CD14-positive monocyte (primary cell): ENCODE results near the gene P2RX2. TPM values are rescaled to one million over a fixed set of nuclear protein-coding genes. Genes with fewer than 3 reads are reported as not detected.

Experiments used
- DNase-seq, 3 donors: peaks; one replicate each; pipeline ENCODE4 v3.0.0-alpha.2; 2011 to 2022
- H2AFZ ChIP-seq: 2 replicates; pipeline ENCODE4 v1.6.0; 2012; ENCODE audit warnings: mild to moderate bottlenecking, low read depth, low read length, inconsistent platforms; ENCODE audit not compliant: insufficient read depth, poor library complexity, severe bottlenecking
- H3K27ac ChIP-seq, 2 donors: 1 replicate in 1 of 2; 2 replicates in 1 of 2; pipeline ENCODE4 v1.5.1; 2012 to 2013; ENCODE audit warnings: low read length in 2 of 2, control low read depth in 1 of 2, inconsistent platforms in 1 of 2, low read depth in 1 of 2, mild to moderate bottlenecking in 1 of 2
- H3K27me3 ChIP-seq, 2 donors: one replicate each; pipeline versions ENCODE4 v1.6.0 to v1.6.1; 2011 to 2013; ENCODE audit warnings: low read length in 2 of 2; ENCODE audit not compliant: control insufficient read depth in 2 of 2, insufficient read depth in 2 of 2
- H3K36me3 ChIP-seq, 2 donors: replicated peaks in 1 of 2; 1 replicate in 1 of 2; 2 replicates in 1 of 2; pipeline versions ENCODE4 v1.5.1 to v1.6.1; 2012 to 2013; ENCODE audit warnings: low read length in 2 of 2, control low read depth in 1 of 2, inconsistent platforms in 1 of 2, mild to moderate bottlenecking in 1 of 2; ENCODE audit not compliant: insufficient read depth in 2 of 2, control insufficient read depth in 1 of 2
- H3K4me1 ChIP-seq, 2 donors: 1 replicate in 1 of 2; 2 replicates in 1 of 2; pipeline versions ENCODE4 v1.5.1 to v1.6.1; 2012 to 2013; ENCODE audit warnings: low read length in 2 of 2, control low read depth in 1 of 2, inconsistent platforms in 1 of 2, mild to moderate bottlenecking in 1 of 2, moderate library complexity in 1 of 2; ENCODE audit not compliant: insufficient read depth in 2 of 2, control insufficient read depth in 1 of 2
- H3K4me2 ChIP-seq: replicated peaks from 2 replicates; pipeline ENCODE3; 2012; ENCODE audit warnings: low read length, moderate library complexity, mild to moderate bottlenecking; ENCODE audit not compliant: poor library complexity, severe bottlenecking; ENCODE audit errors: extremely low read depth
- H3K4me3 ChIP-seq, 3 experiments: fragments of 200-600 bp in 1 of 3; sonication (generic) in 1 of 3; replicated peaks in 1 of 3; 1 replicate in 2 of 3; 2 replicates in 1 of 3; pipeline ENCODE4 v1.5.1; 2011 to 2013; ENCODE audit warnings: low read length in 3 of 3, mild to moderate bottlenecking in 3 of 3, control low read depth in 2 of 3, low read depth in 2 of 3, inconsistent platforms in 1 of 3, moderate library complexity in 1 of 3
- H3K79me2 ChIP-seq: 2 replicates; pipeline ENCODE4 v1.6.0; 2012; ENCODE audit warnings: mild to moderate bottlenecking, control low read depth, inconsistent platforms, low read length, moderate library complexity; ENCODE audit not compliant: insufficient read depth
- H3K9ac ChIP-seq: 2 replicates; pipeline ENCODE4 v1.6.0; 2017; ENCODE audit warnings: low read length, mild to moderate bottlenecking; ENCODE audit not compliant: insufficient read depth, poor library complexity, severe bottlenecking
- H3K9me3 ChIP-seq, 2 donors: replicated peaks in 1 of 2; 1 replicate in 1 of 2; 2 replicates in 1 of 2; pipeline versions ENCODE4 v1.5.1 to v1.6.1; 2012 to 2013; ENCODE audit warnings: low read length in 2 of 2, control low read depth in 1 of 2; ENCODE audit not compliant: control insufficient read depth in 1 of 2, insufficient read depth in 1 of 2
- H4K20me1 ChIP-seq: 2 replicates; pipeline ENCODE4 v1.6.0; 2012; ENCODE audit warnings: mild to moderate bottlenecking, low read length, control low read depth, moderate library complexity; ENCODE audit not compliant: insufficient read depth
- H3K27ac Mint-ChIP-seq, 7 donors: one replicate each; pipeline ENCODE4 v1.8.0; 2020; ENCODE audit warnings: mild to moderate bottlenecking in 7 of 7, mixed read lengths in 7 of 7, moderate library complexity in 6 of 7, inconsistent platforms in 2 of 7
- H3K27me3 Mint-ChIP-seq, 3 donors: one replicate each; pipeline ENCODE4 v1.8.0; 2021 to 2022; ENCODE audit warnings: low read depth in 3 of 3, mild to moderate bottlenecking in 3 of 3, mixed read lengths in 3 of 3, moderate library complexity in 3 of 3, inconsistent platforms in 1 of 3
- H3K36me3 Mint-ChIP-seq, 2 donors: one replicate each; pipeline ENCODE4 v1.8.0; 2020; ENCODE audit warnings: mixed read lengths in 2 of 2, inconsistent platforms in 1 of 2, mild to moderate bottlenecking in 1 of 2
- H3K4me1 Mint-ChIP-seq: one replicate; pipeline ENCODE4 v1.8.0; 2020; ENCODE audit warnings: mild to moderate bottlenecking, mixed read lengths
- H3K4me3 Mint-ChIP-seq, 2 donors: one replicate each; pipeline ENCODE4 v1.8.0; 2020; ENCODE audit warnings: mild to moderate bottlenecking in 2 of 2, mixed read lengths in 2 of 2, moderate library complexity in 1 of 2
- H3K9me3 Mint-ChIP-seq, 7 donors: one replicate each; pipeline ENCODE4 v1.8.0; 2020 to 2022; ENCODE audit warnings: mixed read lengths in 7 of 7, mild to moderate bottlenecking in 6 of 7, moderate library complexity in 6 of 7, inconsistent platforms in 2 of 7
- WGBS: methylation state at CpG from one replicate; pipeline ENCODE4 v1.1.5; 2013; ENCODE audit warnings: missing lambda C conversion rate; ENCODE audit not compliant: insufficient coverage; 5-methylcytosine and 5-hydroxymethylcytosine counted together
- intact Hi-C, 2 donors: fragments of 100-400 bp; cut with micrococcal nuclease; formaldehyde crosslinking; loops; one replicate each; pipeline versions ENCODE4 v1.15.0 to v1.15.1; 2023
- polyA plus RNA-seq, 3 donors: library from polyadenylated mRNA; depleted of rRNA in 1 of 3; unstranded in 2 of 3; stranded (reverse) in 1 of 3; fragments of 300-500 nt in 2 of 3; fragments of >200 nt in 1 of 3; fragmentation: Illumina TruSeq in 2 of 3; gene quantifications; 1 replicate in 2 of 3; 2 replicates in 1 of 3; pipeline ENCODE4 v1.2.3, GENCODE V29; 2012 to 2021
- TF ChIP-seq, protein P1 (sequence below): fragments of 200-600 bp; IDR thresholded peaks from one replicate; pipeline ENCODE4 v1.8.0; 2022; ENCODE audit warnings: antibody characterized with exemption, mild to moderate bottlenecking

P2RX2 gene
- polyA plus RNA-seq, 3 donors, result not detected

GRCh38 chr12:132582582-132583410 lies 35.8 kb upstream of the P2RX2 start:
- Histone ChIP-seq H2AFZ (no peak overlapping the region), H3K4me3 (no peak overlapping the region), H3K36me3 (peaks cover 17 to 22% of the 10 kb centered on the region in 2 donors), H3K9ac (no peak overlapping the region), H3K4me1 (no peaks in the 10 kb centered on the region), H3K27ac (no peak overlapping the region), H4K20me1 (no peaks in the 10 kb centered on the region), H3K79me2 (no peaks in the 10 kb centered on the region), H3K9me3 (peaks cover 0 to 9% of the 10 kb centered on the region in 2 donors), H3K4me2 (no peak overlapping the region), H3K27me3 (no peaks in the 10 kb centered on the region)
- WGBS, result 95% methylated on average over 73 of the region's 89 CpGs
- Mint-ChIP-seq H3K4me3 (no peak overlapping the region), H3K27ac (no peak overlapping the region), H3K27me3 (peaks cover 0 to 2% (median 2%) of the 10 kb centered on the region in 3 donors), H3K4me1 (no peaks in the 10 kb centered on the region), H3K36me3 (peaks cover 22 to 46% of the 10 kb centered on the region in 2 donors), H3K9me3 (peaks cover 0 to 6% (median 0%) of the 10 kb centered on the region in 7 donors)
- intact Hi-C loops, result no loop called here
- DNase-seq, result no peak
- TF ChIP-seq, protein P1, sequence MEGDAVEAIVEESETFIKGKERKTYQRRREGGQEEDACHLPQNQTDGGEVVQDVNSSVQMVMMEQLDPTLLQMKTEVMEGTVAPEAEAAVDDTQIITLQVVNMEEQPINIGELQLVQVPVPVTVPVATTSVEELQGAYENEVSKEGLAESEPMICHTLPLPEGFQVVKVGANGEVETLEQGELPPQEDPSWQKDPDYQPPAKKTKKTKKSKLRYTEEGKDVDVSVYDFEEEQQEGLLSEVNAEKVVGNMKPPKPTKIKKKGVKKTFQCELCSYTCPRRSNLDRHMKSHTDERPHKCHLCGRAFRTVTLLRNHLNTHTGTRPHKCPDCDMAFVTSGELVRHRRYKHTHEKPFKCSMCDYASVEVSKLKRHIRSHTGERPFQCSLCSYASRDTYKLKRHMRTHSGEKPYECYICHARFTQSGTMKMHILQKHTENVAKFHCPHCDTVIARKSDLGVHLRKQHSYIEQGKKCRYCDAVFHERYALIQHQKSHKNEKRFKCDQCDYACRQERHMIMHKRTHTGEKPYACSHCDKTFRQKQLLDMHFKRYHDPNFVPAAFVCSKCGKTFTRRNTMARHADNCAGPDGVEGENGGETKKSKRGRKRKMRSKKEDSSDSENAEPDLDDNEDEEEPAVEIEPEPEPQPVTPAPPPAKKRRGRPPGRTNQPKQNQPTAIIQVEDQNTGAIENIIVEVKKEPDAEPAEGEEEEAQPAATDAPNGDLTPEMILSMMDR, result no peak

DNA sequence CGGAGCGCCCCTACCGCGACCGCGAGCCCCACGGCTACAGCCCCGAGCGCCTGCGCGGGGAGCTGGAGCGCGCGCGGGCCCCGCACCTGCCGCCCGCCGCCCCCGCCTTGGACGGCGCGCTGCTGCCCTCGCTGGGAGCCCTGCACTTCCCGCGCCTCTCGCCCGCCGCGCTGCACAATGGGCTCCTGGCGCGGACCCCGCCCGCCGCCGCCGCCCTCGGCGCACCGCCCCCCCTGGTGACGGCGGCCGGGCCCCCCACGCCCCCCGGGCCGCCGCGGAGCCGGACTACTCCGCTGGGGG lies 35.2 kb upstream of the P2RX2 start:
- Histone ChIP-seq H3K27ac (no peak overlapping the region), H3K4me1 (no peaks in the 10 kb centered on the region), H3K79me2 (no peaks in the 10 kb centered on the region), H3K9me3 (peaks cover 0 to 9% of the 10 kb centered on the region in 2 donors), H3K4me3 (no peak overlapping the region), H4K20me1 (no peaks in the 10 kb centered on the region), H3K36me3 (peaks cover 13 to 16% of the 10 kb centered on the region in 2 donors), H2AFZ (no peak overlapping the region), H3K27me3 (no peaks in the 10 kb centered on the region), H3K9ac (no peak overlapping the region), H3K4me2 (no peak overlapping the region)
- H3K4me3 Mint-ChIP-seq, result no peak overlapping the region
- intact Hi-C loops, result no loop called here
- DNase-seq, result no peak
- no peak overlapping the region for H3K27ac Mint-ChIP-seq
- H3K9me3 Mint-ChIP-seq, result peaks cover 0 to 6% (median 0%) of the 10 kb centered on the region in 7 donors
- peaks cover 0 to 2% (median 2%) of the 10 kb centered on the region in 3 donors for H3K27me3 Mint-ChIP-seq
- H3K36me3 Mint-ChIP-seq, result peaks cover 18 to 40% of the 10 kb centered on the region in 2 donors
- no peaks in the 10 kb centered on the region for H3K4me1 Mint-ChIP-seq
- 90% methylated on average over 41 of the region's 50 CpGs for WGBS
- TF ChIP-seq, protein P1, result no peak
